Inflammatory macrophage treated with lipopolysaccharide for 1 hour (primary cell): ENCODE data around the gene PLIN5.

Experiments used
- DNase-seq, 2 donors: peaks; one replicate each; pipeline ENCODE4 v3.0.0-alpha.2; 2020 to 2022

PLIN5 gene

DNA sequence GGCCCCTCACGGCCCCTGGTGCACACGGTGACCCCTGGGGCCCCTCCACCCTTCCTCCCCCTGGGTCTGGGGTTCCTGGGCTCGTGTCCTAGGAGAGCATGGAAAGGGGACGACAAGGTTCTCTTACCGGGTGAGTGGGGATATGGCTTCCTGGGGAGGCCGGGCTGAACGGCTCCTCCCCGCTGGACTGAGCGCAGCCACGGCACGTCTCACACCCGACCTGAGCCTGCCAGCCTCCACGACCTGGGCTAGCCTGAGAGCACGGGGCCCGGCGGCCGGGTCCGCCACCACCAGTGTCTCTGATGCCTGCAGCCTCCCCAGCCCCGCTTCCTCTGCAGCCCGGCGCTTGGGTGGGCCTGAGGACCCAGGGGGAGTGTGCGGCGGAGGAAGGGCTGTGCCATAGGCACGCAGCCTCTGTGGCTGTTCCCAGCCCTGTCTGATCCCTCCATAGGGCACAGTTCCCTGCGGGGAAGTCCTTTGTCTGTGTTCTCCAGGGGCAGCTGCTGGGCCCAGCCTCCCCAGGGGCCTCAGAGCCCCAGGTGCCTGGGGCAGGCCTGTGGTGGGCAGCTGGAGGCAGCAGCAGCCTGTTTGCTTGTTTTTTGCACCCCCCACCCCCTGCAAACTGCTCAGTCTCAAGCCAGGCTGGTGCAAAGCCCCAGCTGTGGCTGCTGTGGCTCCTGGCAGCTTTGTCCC lies 31.7 kb downstream of the PLIN5 start:
- no peak for DNase-seq

DNA sequence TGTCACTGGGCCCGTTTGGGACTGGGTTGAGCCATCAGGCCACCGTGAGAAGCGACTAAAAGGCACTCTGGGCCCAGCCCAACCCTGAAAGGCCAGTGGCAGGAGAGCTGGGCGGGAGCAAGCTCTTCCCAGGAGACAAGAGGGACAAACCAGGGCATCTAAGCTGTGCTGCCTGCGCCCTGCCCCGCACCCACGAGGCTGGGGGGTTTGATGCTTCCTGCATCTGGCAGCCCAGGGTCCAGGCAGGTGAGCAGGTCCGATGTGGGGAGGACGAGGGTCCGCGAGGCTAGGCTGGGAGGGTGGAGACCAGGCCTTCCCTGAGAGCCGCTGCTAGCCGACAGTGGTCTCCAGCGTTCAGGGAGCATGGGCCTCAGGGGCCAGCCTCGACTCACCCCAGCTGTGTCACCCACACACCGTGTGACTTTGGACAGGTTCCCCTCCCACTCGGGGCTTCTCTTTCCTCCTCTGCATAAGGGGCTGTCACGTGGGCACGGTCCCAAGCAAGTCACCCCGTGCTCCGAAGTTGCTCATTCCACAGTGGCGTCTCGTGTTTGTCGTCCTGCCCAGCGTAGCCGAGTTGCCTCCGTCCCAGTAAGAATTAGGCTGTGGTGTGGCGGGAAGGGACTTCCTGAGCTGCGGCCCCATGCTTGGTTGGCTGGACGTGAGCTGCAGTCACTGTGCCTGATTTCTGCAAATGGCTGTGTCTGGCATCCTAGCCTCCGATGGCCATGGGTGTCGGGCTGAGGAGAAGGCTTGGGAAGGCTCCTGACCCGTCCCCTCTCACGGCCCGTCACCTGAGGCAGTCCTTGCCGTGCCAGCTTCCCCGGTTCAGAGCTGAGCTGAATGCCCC lies 32.5 kb downstream of the PLIN5 start:
- no peak for DNase-seq

DNA sequence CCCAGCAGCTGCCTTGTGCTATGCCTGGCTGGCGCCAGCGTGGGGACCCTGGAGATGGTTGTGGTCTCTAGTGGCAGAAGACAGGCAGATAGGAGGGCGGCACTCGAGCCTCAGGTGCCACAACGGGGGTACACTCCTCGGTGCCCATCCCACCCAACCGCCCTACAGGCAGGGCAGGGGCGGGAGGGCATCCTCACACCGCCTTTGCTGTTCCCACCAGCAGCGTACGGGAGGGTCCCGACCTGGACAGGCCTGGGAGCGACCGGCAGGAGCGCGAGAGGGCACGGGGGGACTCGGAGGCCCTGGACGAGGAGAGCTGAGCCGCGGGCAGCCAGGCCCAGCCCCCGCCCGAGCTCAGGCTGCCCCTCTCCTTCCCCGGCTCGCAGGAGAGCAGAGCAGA lies 33.3 kb downstream of the PLIN5 start:
- DNase-seq: no peak

DNA sequence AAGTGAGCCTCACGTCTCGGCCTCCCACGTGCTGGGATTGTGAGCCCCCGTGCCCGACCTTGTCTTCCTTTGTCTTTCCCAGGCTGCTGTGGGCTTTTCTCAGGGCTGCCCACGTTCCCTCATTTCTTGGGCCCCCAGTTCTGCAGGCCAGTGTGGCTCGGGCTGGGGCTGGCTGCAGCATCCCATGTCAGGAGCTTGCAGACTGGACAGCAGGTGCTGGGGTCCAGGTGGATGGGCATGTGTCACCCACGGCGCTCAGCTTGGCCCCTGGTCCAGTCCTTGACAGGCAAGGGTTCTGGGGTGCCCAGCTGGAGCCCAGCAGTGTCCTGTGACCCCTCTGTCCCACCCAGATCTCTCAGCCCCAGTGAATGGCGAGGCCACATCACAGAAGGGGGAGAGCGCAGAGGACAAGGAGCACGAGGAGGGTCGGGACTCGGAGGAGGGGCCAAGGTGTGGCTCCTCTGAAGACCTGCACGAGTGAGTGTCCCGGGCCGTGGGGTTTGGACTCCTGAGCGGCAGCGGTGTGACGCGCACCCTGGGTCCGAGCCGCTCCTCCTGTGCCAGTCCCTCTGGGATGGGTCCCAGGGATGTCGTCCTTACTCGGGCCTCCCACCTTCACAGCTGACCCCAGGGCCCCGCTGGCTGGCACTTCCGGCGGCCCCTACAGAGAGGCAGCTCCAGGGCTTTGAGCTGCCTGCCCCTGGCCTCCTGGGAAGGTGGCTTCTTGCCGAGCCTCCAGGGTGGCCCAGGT lies 34.0 kb downstream of the PLIN5 start:
- DNase-seq: no peak

DNA sequence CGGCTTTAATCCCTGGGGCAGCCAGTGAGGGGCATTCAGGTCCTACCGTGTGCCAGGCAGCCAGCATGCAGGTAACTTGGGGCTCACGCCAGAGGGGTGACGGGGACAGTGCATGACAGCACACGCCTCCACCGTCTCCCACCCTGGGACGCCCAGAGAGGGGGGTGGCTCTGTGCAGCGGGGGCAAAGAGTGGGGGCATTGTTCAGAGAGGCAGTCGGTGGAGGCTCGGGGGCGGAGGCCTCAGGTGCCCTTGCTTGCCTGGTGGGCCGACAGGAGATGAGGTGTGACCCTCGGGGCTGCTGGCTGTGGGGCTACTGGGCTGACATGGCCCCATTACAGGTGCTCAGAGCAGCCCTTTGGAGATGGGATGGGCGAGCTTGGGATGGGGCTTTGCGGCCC lies 35.2 kb downstream of the PLIN5 start:
- DNase-seq: no peak

DNA sequence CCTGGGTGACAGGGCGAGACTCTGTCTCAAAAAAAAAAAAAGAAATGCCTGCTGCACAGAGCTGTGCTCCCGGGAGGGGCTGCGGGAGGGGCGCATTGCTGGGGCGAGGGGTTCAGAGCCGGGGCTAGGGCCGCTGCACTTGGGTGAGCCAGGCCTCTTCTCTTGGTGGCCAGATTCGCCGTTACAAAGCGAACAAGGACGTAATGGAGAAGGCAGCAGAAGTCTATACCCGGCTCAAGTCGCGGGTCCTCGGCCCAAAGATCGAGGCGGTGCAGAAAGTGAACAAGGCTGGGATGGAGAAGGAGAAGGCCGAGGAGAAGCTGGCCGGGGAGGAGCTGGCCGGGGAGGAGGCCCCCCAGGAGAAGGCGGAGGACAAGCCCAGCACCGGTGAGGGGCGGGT lies 35.7 kb downstream of the PLIN5 start:
- DNase-seq: no peak

DNA sequence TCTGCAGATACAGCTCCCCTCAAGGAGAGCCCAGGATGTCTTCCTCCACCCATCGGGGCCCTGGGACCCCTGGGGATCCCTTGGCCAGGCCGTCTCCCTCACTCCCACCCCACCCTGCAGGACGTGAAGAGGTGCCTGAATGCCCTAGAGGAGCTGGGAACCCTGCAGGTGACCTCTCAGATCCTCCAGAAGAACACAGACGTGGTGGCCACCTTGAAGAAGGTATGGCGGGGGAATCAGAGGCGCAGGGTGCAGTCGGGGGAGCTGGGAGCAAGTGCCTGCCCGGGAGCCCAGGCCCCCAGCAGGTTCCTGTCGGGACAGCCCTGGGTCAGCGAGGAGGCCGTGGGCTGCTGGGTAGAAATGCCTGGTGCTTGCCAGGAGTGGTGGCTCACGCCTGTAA lies 36.3 kb downstream of the PLIN5 start:
- no peak for DNase-seq

DNA sequence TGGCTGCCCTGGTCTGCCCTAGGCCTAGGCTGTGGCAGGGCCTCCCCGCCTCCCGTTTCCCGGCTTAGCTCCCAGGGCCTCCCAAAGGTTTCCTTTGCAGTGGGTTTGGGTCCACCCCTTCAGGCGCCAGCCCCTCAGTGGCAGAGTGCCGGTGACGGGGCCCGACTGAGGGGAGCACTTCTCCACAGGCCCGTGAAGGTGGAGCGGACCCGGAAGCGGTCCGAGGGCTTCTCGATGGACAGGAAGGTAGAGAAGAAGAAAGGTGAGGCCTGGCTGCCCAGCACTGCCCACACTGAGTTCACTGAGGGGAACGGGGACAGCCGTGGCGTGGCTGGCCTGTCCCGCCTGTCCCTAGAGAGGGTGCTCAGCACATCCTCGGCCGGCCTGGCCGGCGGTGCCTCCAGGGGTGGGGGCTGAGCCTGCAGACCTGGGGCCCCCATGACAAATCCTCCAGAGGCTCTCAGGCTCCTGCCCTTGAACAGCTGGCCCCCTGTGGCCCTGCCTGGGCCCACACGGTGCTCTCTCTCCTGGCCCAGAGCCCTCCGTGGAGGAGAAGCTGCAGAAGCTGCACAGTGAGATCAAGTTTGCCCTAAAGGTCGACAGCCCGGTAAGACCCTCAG lies 37.1 kb downstream of the PLIN5 start:
- no peak for DNase-seq

DNA sequence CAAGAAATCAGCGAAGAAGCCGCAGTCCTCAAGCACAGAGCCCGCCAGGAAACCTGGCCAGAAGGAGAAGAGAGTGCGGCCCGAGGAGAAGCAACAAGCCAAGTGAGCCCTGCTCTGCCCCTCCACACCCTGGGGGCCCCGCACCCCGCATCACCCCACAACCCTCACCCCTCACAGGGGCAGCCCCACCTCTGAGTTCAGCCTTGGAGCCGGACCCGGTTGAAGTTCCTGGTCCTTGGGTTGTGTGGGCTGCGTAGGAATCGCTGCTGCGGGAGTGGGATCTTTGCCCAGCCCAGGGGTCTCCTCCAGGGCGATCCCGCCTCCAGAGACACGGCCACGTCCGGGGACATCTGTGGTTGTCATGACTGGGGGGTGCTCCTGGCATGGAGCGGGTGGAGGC lies 38.7 kb downstream of the PLIN5 start:
- DNase-seq: no peak

DNA sequence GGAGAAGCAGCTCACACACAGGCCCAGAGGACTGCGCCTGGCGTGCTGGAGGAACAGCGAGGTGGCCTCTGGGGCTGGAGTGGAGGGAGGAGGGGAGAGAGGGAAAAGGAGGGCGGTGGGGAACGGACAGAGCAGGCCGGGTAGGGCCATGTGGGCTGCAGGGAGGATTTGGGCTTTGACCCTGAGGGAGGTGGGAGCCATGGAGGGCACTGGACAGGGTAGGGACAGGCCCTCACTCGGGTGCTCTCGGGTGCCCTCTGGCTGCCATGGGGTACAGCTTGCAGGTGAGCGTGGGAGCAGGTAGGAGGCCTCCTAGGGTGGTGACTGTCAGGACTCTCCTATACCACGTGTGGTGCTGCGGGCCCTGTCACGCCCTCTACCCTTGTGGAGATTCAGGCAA lies 39.6 kb downstream of the PLIN5 start:
- DNase-seq: no peak

DNA sequence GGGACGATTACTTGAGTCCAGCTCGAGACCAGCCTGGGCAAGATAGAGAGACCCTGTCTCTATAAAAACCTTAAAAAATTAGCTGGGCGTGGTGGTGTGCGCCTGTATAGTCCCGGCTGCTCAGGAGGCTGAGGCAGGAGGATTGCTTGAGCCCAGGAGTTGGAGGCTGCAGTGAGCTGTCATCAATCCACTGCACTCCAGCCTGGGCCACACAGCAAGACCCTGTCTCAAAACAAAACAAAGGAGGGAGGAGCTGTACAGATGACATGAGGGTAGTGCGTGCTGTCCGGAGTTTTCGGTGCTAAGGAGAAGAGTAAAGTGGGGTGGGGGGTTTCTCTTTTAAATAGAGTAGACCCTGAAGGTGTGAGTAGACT lies 40.3 kb downstream of the PLIN5 start:
- no peak for DNase-seq

DNA sequence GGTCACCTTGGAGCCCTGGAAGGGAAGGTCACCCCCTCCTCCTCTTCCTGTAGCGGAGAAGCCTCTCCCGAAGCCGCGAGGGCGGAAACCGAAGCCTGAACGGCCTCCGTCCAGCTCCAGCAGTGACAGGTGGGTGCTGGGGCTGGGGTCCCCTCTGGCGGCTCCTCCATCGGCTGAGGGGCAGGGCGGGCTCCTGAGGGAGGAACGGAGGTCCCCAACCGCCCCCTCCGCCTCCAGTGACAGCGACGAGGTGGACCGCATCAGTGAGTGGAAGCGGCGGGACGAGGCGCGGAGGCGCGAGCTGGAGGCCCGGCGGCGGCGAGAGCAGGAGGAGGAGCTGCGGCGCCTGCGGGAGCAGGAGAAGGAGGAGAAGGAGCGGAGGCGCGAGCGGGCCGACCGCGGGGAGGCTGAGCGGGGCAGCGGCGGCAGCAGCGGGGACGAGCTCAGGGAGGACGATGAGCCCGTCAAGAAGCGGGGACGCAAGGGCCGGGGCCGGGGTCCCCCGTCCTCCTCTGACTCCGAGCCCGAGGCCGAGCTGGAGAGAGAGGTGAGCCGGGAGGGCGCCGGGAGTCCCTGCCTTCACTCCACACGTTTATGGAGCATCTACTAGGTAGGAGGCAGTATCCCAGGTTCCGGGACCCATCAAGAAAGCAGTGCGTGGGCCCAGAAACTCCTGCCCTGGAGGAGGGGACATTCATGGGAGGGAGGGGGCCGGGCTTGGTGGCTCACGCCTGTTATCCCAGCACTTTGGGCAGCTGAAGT lies 40.9 kb downstream of the PLIN5 start:
- no peak for DNase-seq

DNA sequence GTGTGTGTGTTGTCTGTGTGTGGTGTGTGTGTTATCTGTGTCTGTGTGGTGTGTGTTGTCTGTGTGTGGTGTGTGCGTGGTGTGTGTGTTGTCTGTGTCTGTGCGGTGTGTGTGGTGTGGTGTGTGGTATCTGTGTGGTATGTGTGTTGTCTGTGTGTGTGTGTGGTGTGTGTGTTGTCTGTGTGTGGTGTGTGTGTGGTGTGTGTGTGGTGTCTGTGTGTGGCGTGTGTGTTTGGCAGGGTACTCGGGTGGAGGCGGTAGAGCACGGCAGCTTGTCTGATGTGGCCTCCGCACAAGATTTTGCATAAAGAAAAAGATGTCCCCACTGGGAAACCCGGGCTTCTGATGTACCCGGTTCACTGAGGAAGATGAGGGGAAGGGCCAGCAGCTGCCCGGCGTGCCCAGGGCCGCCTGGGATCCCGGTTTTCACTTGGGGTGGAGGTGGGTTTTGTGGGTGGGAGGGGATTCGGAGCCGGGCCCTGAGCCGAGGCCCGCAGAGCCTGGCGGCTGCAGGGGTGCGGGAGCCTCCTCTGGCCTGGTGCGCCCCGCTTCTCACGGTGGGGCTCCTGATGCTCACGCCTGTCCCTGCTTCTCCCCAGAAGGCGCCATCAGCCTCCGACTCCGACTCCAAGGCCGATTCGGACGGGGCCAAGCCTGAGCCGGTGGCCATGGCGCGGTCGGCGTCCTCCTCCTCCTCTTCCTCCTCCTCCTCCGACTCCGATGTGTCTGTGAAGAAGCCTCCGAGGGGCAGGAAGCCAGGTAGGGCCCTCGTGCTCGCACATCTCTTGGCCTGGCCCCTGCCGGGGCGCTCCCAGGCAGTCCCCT lies 41.7 kb downstream of the PLIN5 start:
- no peak for DNase-seq

DNA sequence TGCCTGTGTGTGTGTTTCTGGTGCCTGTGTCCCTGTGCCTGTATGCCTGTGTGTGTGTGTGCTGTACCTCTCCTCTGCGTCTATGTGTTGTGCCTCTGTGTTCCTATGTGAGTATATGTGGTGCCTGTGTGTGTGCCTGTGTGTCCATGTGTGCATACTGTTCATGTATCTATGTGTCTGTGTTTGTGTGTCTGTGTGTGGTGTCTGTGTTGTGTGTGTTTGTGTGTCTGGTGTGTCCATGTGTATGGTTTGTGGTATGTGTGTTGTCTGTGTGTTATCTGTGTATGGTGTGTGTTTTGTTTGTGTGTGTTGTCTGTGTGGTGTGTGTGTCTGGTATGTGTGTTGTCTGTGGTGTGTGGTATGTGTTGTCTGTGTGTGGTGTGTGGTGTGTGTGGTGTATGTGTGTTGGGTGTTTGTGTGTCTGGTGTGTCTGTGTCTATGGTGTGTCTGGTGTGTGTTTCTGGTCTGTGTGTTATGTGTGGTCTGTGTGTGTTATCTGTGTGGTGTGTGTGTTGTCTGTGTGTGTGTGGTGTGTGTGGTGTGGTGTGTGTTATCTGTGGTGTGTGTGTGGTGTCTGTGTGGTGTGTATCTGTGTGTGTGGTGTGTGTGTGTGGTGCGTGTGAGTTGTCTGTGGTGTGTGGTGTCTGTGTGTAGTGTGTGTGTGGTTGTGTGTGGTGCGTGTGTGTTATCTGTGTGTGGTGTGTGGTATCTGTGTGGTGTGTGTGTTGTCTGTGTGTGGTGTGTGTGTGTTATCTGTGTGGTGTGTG lies 42.5 kb downstream of the PLIN5 start:
- DNase-seq: no peak

DNA sequence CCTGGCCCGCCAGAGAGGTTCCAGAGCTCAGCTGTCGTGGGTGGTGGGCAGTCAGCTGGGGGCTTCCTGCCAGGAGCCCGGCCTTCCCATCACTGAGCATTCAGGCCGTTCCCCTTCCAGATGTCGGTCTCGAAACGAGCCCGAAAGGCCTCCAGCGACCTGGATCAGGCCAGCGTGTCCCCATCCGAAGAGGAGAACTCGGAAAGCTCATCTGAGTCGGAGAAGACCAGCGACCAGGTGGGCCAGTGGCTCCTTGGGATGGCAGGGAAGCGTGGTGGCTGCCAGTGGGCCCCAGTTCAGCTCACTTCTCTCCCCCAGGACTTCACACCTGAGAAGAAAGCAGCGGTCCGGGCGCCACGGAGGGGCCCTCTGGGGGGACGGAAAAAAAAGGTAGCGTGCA lies 43.6 kb downstream of the PLIN5 start:
- DNase-seq: no peak

DNA sequence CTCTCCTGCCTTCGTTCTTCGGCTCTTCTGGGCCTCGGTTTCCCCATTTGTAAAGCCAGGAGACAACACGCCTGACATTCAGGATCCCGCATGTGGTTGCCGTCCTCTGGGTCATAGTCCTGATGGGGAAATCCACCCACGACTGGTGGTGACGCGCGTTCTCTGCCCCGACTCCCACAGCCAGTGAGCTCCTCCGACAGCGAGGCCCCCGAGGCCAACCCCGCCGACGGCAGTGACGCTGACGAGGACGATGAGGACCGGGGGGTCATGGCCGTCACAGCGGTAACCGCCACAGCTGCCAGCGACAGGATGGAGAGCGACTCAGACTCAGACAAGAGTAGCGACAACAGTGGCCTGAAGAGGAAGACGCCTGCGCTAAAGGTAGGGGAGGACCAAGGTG lies 46.5 kb downstream of the PLIN5 start:
- DNase-seq: no peak

DNA sequence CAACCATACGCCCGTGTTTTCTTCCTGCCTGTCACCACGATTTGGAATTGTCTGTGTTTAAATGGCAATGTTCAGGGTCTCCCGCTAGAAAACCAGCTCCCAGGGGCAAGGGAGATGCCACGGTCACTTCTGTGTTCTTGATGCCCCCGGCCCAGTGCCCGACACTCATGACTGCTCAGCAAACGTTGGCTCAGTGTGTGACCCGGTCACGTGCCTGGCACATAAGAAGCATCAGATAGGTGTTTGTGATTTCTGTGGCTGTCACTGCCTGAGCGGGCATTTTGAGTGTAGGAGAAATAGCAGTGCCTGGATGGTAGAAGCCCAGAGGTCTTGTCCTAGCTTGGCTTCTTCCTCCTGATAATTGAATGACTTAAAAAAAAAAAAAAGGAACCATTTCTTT lies 47.5 kb downstream of the PLIN5 start:
- no peak for DNase-seq

DNA sequence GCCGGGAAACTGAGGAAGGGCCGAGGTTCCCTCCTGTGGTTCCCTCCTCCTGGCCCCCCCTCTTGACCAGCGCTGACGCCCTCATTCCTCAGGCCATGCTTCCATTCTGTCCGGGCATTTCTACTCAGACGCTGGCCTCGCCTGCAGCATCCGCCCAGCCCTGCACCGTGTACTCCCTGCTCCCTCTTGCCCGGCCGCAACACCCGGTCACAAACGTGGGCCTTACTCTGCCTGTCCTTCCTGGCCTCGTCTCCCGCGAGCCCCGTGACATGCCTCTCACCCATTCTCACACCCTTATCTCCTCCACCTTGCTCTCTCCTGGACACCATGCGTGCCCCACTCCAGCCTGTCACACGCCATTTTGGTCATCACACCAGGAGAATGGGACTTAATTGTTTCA lies 51.6 kb downstream of the PLIN5 start:
- no peak for DNase-seq

DNA sequence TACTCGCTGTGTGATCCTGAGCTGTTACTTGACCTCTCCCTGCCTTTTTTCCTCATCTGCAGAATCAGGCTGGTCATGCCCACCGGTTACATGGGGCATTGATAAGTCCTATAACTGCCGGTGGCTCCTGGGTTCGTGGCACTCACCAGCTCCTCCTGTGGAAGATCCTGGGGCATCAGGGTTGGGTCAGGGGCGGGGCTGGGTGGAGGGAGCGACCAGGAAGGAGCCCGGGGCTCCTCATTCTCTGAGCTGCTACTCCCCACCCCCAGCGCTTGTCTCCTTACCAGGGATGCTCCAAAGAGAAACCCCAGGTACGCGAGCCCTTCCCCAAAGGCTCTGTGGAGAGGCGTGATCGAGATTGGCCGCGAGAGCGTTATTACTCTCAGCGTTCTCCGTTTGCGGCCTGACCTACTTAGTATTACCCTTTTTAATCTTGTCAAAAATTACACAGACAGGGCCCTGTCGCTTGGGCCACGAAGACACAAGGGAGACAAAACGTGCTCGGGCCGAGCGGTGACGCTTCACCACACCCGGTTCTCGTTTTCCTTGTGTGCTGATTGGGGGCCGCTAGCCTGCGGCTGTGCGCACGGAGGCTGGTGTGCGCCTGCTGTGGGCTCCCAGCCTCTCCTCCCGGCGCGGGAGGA lies 52.2 kb downstream of the PLIN5 start:
- DNase-seq: no peak

DNA sequence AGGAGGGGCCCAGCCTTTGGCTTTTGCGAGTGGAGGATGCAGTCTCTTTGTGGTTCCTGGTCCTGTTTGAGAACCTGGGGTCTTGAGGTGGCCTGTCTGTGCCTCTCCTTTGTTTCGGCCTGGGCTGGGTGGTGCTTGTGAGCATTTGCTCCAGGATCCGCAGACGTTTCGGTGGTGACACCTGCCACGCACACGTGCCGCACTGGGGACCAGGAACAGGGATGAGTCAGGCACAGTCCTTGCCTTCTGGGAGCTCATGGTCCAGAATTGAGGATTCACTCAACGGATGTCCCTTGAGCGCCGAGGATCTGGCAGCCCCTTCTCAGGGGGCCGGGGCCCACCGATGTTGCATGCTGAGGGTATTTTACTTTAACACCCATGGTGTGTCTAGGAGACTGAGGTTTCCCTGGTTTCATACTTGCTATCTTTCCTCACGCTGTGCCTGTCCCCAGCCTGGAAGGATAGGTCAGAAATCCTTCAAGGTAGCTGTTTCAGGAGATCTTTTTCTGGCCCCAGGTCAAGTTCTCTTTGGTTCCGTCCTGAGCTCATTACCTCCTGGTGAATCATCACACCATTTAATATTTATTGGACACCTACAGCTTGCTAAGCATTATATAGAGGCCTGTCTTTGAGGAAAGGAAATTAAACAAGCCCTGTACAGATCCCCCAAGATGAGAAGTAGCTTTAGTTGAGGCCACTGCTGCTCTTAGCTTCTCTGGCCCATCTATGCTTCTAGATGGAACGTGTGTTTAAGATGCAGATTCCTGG lies 57.8 kb downstream of the PLIN5 start:
- DNase-seq: no peak
